NCI-H2196 (cell line): ENCODE measurements around the gene ACAP3.

Experiments
- DNase-seq: peaks from one replicate; lab custom pipeline; 2025; ENCODE audit not compliant: unreplicated experiment; lab: John Stamatoyannopoulos, UW

ACAP3 gene

GRCh38 chr1:1246577-1247340 lies 61.0 kb downstream of the ACAP3 start, which contains the start of gene C1QTNF12:
Gene C1QTNF12, minus strand, starts transcription at chr1:1246722. Its CDS starts 32 bp downstream, at chr1:1246690.
- no peak for DNase-seq

DNA sequence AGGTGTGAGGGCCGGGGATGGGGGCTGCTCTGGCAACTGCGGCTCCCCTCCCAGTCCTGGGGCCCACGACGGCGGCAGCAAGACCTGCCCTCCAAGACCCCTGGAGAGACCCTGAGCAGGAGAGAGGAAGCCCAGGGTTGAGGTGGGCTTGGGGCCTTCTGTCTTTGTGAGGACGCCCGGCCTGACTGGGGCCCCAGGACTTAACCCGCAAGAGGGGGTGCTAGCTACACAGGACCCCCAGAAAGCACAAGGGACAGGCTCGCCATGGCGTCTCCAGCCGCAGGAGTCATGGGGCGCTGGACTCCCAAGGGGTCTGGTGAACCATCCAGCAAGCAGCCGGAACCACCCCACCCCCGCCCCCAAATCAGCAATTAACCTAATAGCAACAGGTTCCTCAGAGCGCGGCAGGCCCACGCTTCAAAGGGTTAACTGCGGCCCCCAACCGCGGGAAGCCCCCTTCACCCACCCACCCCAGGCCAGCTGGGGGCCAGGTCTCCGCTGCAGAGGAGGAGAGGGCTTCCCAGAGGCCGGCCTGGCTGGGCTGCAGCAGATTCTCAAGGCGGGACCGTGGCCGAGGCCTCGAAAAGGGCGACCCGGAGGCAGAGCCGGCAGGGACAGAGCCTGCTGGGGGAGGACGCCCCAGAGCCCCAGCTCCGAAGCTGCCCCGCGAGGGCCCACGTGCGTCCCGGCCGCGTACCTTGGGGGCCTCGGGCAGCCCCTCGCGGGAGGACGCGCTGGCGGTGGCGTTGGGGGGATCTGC lies 61.7 kb downstream of the ACAP3 start:
- no peak for DNase-seq

- no peak for DNase-seq
Measured at GRCh38 chr1:1245178-1245816, 62.4 kb downstream of the ACAP3 start.

DNA sequence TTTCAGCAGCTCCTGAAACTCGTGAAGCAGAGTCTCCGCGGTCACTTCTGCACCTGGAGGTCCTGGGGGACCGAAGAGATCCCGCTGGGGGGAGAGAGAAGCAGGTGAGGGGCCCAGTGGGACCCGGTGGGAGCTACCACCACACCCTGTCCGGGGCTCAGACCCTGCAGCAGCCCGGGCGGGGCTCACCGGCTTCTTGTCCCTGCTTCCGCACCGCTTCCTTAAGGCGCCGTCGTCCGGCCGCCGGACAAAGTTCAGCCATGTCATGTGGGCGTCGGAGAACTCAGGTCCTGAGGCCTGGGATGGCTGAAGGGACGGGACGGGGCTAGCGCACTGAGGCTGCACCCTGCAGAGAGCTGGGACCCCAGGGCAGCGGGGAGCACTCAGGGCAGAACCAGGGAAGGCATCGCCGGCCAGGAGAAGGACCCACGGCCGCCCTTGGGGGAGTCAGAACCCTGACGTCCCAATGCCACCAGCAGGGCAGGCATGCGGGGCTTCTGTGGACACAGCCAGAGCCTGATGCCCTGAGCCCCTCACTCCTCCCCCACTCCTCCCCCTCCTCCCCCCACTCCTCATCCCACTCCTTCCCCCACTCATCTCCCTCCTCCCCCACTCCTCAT lies 63.4 kb downstream of the ACAP3 start:
- no peak for DNase-seq

- no peak for DNase-seq
Measured at GRCh38 chr1:1243807-1244191, 63.9 kb downstream of the ACAP3 start.

GRCh38 chr1:1243266-1243660 lies 64.5 kb downstream of the ACAP3 start:
- no peak for DNase-seq

GRCh38 chr1:1242461-1243265 lies 65.1 kb downstream of the ACAP3 start:
- DNase-seq = no peak
